Endodermal cell (in vitro differentiated cells): Measurements from ENCODE around the gene THUMPD1. TPM values are rescaled to one million over a fixed set of nuclear protein-coding genes. Genes with fewer than 3 reads are reported as not detected.
A peak's percentile ranks its signal among the peaks of the same experiment; 100 is the strongest.

Source experiments
- DNase-seq: peaks from one replicate; pipeline ENCODE4 v3.0.0-alpha.2; 2017
- H3K27ac ChIP-seq: 2 replicates; pipeline ENCODE4 v1.5.1; 2013; ENCODE audit warnings: mild to moderate bottlenecking, low read depth, low read length, moderate library complexity
- H3K27me3 ChIP-seq: 2 replicates; pipeline ENCODE4 v1.6.1; 2013; ENCODE audit warnings: mild to moderate bottlenecking, low read length, moderate library complexity; ENCODE audit not compliant: insufficient read depth, control insufficient read depth, poor library complexity, severe bottlenecking
- H3K36me3 ChIP-seq: 2 replicates; pipeline ENCODE4 v1.7.0; 2013; ENCODE audit warnings: mild to moderate bottlenecking, low read length, moderate library complexity; ENCODE audit not compliant: control insufficient read depth, insufficient read depth
- H3K4me1 ChIP-seq: one replicate; pipeline ENCODE4 v1.7.0; 2013; ENCODE audit warnings: low read length; ENCODE audit not compliant: control insufficient read depth, insufficient read depth
- H3K4me3 ChIP-seq: 2 replicates; pipeline ENCODE4 v1.5.1; 2013; ENCODE audit warnings: mild to moderate bottlenecking, low read length, moderate library complexity
- H3K9ac ChIP-seq: 2 replicates; pipeline ENCODE4 v1.6.1; 2013; ENCODE audit warnings: mild to moderate bottlenecking, low read length, moderate library complexity; ENCODE audit not compliant: poor library complexity, severe bottlenecking; ENCODE audit errors: extremely low read depth
- H3K9me3 ChIP-seq: 2 replicates; pipeline ENCODE4 v1.6.1; 2013; ENCODE audit warnings: mild to moderate bottlenecking, low read length, moderate library complexity; ENCODE audit not compliant: control insufficient read depth
- H3K27ac Mint-ChIP-seq: 2 replicates; pipeline ENCODE4 v1.8.0; 2020; ENCODE audit warnings: mixed read lengths
- H3K27me3 Mint-ChIP-seq: 2 replicates; pipeline ENCODE4 v1.8.0; 2021; ENCODE audit warnings: mild to moderate bottlenecking, mixed read lengths; ENCODE audit not compliant: insufficient read depth
- H3K36me3 Mint-ChIP-seq: 2 replicates; pipeline ENCODE4 v1.8.0; 2020; ENCODE audit warnings: low read depth, mixed read lengths
- H3K4me1 Mint-ChIP-seq: 2 replicates; pipeline ENCODE4 v1.8.0; 2020; ENCODE audit warnings: mixed read lengths
- H3K4me3 Mint-ChIP-seq: 2 replicates; pipeline ENCODE4 v1.8.0; 2020; ENCODE audit warnings: mild to moderate bottlenecking, moderate library complexity, mixed read lengths
- H3K9me3 Mint-ChIP-seq: 2 replicates; pipeline ENCODE4 v1.8.0; 2020; ENCODE audit warnings: mild to moderate bottlenecking, mixed read lengths
- CTCF ChIP-seq: fragments of 200-600 bp; sonication (generic); conservative IDR thresholded peaks from 2 replicates; pipeline ENCODE4 v1.5.0; 2021; ENCODE audit warnings: antibody characterized with exemption, mild to moderate bottlenecking
- WGBS, 2 experiments: methylation state at CpG; one replicate each; pipeline versions ENCODE4 v1.1.5 to v1.1.7; 2013; ENCODE audit warnings: missing lambda C conversion rate in 2 of 2, mixed read lengths in 1 of 2; ENCODE audit not compliant: insufficient coverage in 1 of 2, insufficient read length in 1 of 2; 5-methylcytosine and 5-hydroxymethylcytosine counted together
- total RNA-seq, 2 donors: library from RNA; stranded (reverse); fragmentation: NEBNext Ultra II Directional in 1 of 2; extraction: Animal tissue kit (Norgen Biotek cat#: 25700) in 1 of 2; gene quantifications; 2 replicates in 1 of 2; 3 replicates in 1 of 2; pipeline ENCODE4 v1.2.1, GENCODE V29; 2021

THUMPD1 gene
- total RNA-seq, 2 donors from 2014 or later: 42.3 to 55.8 TPM

DNA sequence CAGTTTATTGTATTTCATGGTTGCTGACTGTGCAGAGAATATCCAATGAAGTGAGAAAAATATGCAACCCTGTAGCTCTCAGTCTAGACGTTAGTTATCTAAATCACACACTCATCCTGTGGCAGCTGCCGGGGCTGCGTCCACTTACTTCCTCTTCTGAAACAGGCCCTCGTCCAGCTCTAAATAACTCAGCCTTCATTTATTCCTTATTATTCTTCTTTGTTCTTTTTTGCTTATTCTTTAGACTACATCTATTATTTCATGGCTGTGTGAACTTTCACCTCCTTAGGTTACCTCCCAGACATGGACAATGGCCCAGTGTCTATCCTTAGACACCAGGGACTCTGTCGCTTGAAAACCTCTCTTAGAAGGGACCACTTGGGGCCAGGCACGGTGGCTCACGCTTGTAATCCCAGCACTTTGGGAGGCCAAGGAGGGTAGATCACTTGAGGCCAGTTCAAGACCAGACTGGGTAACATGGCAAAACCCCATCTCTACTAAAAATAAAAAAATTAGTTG, 3.4 kb upstream of the THUMPD1 start:
- Mint-ChIP-seq H3K36me3 (no peaks in the 10 kb centered on the region), H3K27ac (no peak overlapping the region), H3K4me1 (peaks cover 7% of the 10 kb centered on the region), H3K4me3 (no peak overlapping the region), H3K9me3 (peaks cover 25% of the 10 kb centered on the region), H3K27me3 (peaks cover 5% of the 10 kb centered on the region)
- Histone ChIP-seq H3K9me3 (peaks cover 17% of the 10 kb centered on the region), H3K4me3 (no peak overlapping the region), H3K4me1 (no peaks in the 10 kb centered on the region), H3K36me3 (no peaks in the 10 kb centered on the region), H3K9ac (no peak overlapping the region), H3K27me3 (no peaks in the 10 kb centered on the region), H3K27ac (no peak overlapping the region)
- 79 to 87% methylated on average over 7 of the region's 7 CpGs for WGBS, 2 experiments
- no peak for DNase-seq
- no peak for TF ChIP-seq CTCF

- Histone ChIP-seq H3K36me3 (peaks cover 4% of the 10 kb centered on the region), H3K4me1 (no peaks in the 10 kb centered on the region), H3K27ac (no peak overlapping the region), H3K9ac (no peak overlapping the region), H3K4me3 (no peak overlapping the region), H3K27me3 (no peaks in the 10 kb centered on the region), H3K9me3 (peaks cover 17% of the 10 kb centered on the region)
- peaks cover 7% of the 10 kb centered on the region for H3K4me1 Mint-ChIP-seq
- no peak overlapping the region for H3K27ac Mint-ChIP-seq
- H3K27me3 Mint-ChIP-seq: peaks cover 1% of the 10 kb centered on the region
- peaks cover 3% of the 10 kb centered on the region for H3K36me3 Mint-ChIP-seq
- H3K9me3 Mint-ChIP-seq: peaks cover 24% of the 10 kb centered on the region
- H3K4me3 Mint-ChIP-seq: no peak overlapping the region
- no peak for DNase-seq
- TF ChIP-seq CTCF: no peak
Measured at GRCh38 chr16:20743591-20743990, 2.0 kb upstream of the THUMPD1 start.

DNA sequence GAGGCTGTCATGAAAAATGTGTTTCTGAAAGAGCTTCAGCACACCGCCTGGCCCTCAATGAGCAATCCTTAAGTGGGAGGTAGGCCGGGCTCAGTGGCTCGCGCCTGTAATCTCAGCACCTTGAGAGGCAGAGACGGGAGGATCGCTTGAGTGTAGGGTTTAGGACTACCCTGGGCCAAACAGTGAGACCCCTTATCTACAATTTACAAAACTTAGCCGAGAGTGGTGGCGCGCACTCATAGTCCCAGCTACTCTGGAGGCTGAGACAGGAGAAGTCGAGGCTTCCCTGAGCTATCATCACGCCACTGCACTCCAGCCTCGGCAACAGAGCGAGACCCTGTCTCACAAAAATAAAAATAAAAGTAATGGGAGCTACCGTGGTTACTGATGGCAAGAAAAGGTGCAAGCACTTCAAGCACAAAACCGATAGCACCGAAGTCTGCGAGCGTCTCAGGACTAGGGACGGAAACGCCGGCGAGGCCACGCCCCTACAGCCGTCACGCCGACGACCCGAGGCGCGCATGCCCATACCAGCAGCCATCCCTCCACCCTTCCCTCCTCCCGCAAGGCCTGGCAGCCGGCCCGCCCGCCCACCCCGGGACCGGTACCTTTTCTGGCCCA, 607 bp downstream of the THUMPD1 start:
- peaks cover 5% of the 10 kb centered on the region for H3K9me3 Mint-ChIP-seq
- H3K4me3 Mint-ChIP-seq: peak overlapping the region; percentile 95
- H3K9me3 ChIP-seq: no peaks in the 10 kb centered on the region
- H3K27ac ChIP-seq: no peak overlapping the region
- no peaks in the 10 kb centered on the region for H3K4me1 ChIP-seq
- DNase-seq: peak; percentile 93
- 0 to 1% methylated on average over 2 to 34 of the region's 36 CpGs for WGBS, 2 experiments
- peaks cover 1% of the 10 kb centered on the region for H3K27me3 Mint-ChIP-seq
- H3K9ac ChIP-seq: peak overlapping the region; percentile 65
- H3K27me3 ChIP-seq: no peaks in the 10 kb centered on the region
- H3K36me3 Mint-ChIP-seq: peaks cover 20% of the 10 kb centered on the region
- H3K4me1 Mint-ChIP-seq: peaks cover 7% of the 10 kb centered on the region
- TF ChIP-seq CTCF: no peak
- H3K36me3 ChIP-seq: peaks cover 30% of the 10 kb centered on the region
- H3K4me3 ChIP-seq: peak overlapping the region; percentile 87
- peak overlapping the region; percentile 98 for H3K27ac Mint-ChIP-seq
